Common myeloid progenitor, CD34-positive (primary cell): ENCODE measurements around the gene EEPD1.
A peak's percentile ranks its signal among the peaks of the same experiment; 100 is the strongest.

Experiments
- CTCF ChIA-PET: fragments of 350-600 bp; sonication (Branson Sonifier 250); formaldehyde crosslinking; loops from one replicate; lab custom pipeline; 2021; ENCODE audit warnings: antibody characterized with exemption; lab: Charles Lee
- POLR2A ChIA-PET: fragments of 350-600 bp; sonication (Branson Sonifier 250); formaldehyde crosslinking; loops from one replicate; lab custom pipeline; 2021; ENCODE audit warnings: antibody characterized with exemption; lab: Charles Lee
- DNase-seq, 3 donors: peaks; one replicate each; pipeline versions ENCODE4 v3.0.0 to v3.0.0-alpha.2; 2013
- H3K27ac ChIP-seq, 2 experiments: 1 replicate in 1 of 2; 2 replicates in 1 of 2; pipeline ENCODE4 v1.7.0; 2013; ENCODE audit warnings: inconsistent platforms in 2 of 2, low read length in 2 of 2, mild to moderate bottlenecking in 2 of 2, low read depth in 1 of 2, moderate library complexity in 1 of 2; ENCODE audit not compliant: severe bottlenecking in 2 of 2, insufficient read depth in 1 of 2, poor library complexity in 1 of 2
- H3K27me3 ChIP-seq, 5 experiments: replicated peaks in 2 of 5; 1 replicate in 3 of 5; 2 replicates in 2 of 5; pipeline versions ENCODE4 v1.6.1 to v1.7.0; 2013; ENCODE audit warnings: low read length in 4 of 5, mild to moderate bottlenecking in 2 of 5, moderate library complexity in 2 of 5, inconsistent platforms in 1 of 5; ENCODE audit not compliant: insufficient read depth in 5 of 5, control insufficient read depth in 4 of 5
- H3K36me3 ChIP-seq, 4 experiments: 1 replicate in 2 of 4; 2 replicates in 2 of 4; pipeline versions ENCODE4 v1.6.1 to v1.7.0; 2013; ENCODE audit warnings: low read length in 3 of 4, control low read depth in 1 of 4, mild to moderate bottlenecking in 1 of 4; ENCODE audit not compliant: control insufficient read depth in 4 of 4, insufficient read depth in 4 of 4
- H3K4me1 ChIP-seq, 4 experiments: 1 replicate in 3 of 4; 2 replicates in 1 of 4; pipeline versions ENCODE4 v1.6.1 to v1.7.1; 2013; ENCODE audit warnings: low read length in 3 of 4, mild to moderate bottlenecking in 3 of 4, control low read depth in 1 of 4, inconsistent platforms in 1 of 4, moderate library complexity in 1 of 4; ENCODE audit not compliant: control insufficient read depth in 4 of 4, insufficient read depth in 4 of 4; ENCODE audit errors: control extremely low read depth in 1 of 4
- H3K4me3 ChIP-seq, 7 experiments: 1 replicate in 4 of 7; 2 replicates in 3 of 7; pipeline versions ENCODE4 v1.5.1 to v1.7.0; 2013; ENCODE audit warnings: mild to moderate bottlenecking in 7 of 7, low read length in 6 of 7, moderate library complexity in 6 of 7, inconsistent platforms in 2 of 7, low read depth in 2 of 7, control low read depth in 1 of 7; ENCODE audit not compliant: insufficient read depth in 4 of 7, control insufficient read depth in 1 of 7; ENCODE audit errors: extremely low read depth in 1 of 7
- H3K9me3 ChIP-seq, 5 experiments: 1 replicate in 4 of 5; 2 replicates in 1 of 5; pipeline versions ENCODE4 v1.6.1 to v1.7.1; 2013; ENCODE audit warnings: low read length in 4 of 5, mild to moderate bottlenecking in 2 of 5, inconsistent platforms in 1 of 5, low read depth in 1 of 5, moderate library complexity in 1 of 5; ENCODE audit not compliant: control insufficient read depth in 4 of 5, insufficient read depth in 2 of 5; ENCODE audit errors: control extremely low read depth in 1 of 5
- WGBS: methylation state at CpG from one replicate; pipeline ENCODE4 v1.1.5; 2013; ENCODE audit not compliant: insufficient coverage; 5-methylcytosine and 5-hydroxymethylcytosine counted together

The EEPD1 gene

DNA sequence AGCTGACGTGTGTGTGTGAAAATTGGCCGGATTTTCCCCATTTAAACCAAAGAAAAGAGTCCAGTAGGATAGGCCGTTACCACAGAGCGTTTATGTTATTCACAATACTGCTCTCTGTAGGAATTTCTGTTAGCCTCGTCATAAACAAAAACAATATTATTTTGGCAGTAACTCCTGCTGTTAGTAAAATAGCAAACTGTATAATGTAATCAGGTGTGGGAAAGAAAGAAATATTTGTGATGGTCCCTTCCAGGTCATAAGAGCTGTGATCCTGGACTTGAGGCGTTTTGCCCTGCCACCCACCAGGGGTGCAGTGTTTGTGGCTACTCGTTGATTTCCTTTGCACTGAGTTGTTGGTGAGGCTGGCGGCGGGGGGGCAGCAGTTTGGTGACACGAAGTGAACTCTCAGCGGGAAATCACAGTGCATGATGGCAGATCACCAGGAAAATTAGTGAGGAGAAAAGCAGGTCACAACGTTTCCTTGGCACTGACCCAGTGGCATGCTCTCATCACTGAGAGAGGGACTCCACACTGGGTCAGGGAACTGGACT is 2.8 kb downstream of the EEPD1 start:
- CTCF ChIA-PET = interaction anchor here (1.0 to 2.2 kb wide), 8 partner anchors 17 to 171 kb away, joined by 3 to 6 read pairs (median 4); no protein-coding TSS in a partner anchor

GRCh38 chr7:36157527-36158320 is 4.7 kb downstream of the EEPD1 start:
- Histone ChIP-seq H3K27me3 (no peaks in the 10 kb centered on the region), H3K4me1 (peaks cover 9 to 55% (median 38%) of the 10 kb centered on the region in 4 experiments), H3K9me3 (no peaks in the 10 kb centered on the region), H3K27ac (no peak overlapping the region), H3K36me3 (peaks cover 0 to 28% (median 5%) of the 10 kb centered on the region in 4 experiments), H3K4me3 (peak overlapping the region in 1 of 7 experiments; percentile 19)
- 100% methylated on average over 5 of the region's 9 CpGs for WGBS
- DNase-seq = no peak
- POLR2A ChIA-PET = no interaction called here
- CTCF ChIA-PET = interaction anchor here (0.7 kb wide), 1 partner anchor 34 kb away, joined by 3 read pairs; no protein-coding TSS in a partner anchor

More for the DNA sequence above, 2.8 kb downstream of the EEPD1 start:
- Histone ChIP-seq H3K9me3 (no peaks in the 10 kb centered on the region), H3K4me1 (peaks cover 7 to 46% (median 35%) of the 10 kb centered on the region in 4 experiments), H3K27me3 (no peaks in the 10 kb centered on the region), H3K27ac (no peak overlapping the region), H3K36me3 (peaks cover 0 to 24% (median 3%) of the 10 kb centered on the region in 4 experiments), H3K4me3 (peak overlapping the region in 2 of 7 experiments; percentile 2 to 84)
- peak; percentile 25 to 64 (median 59) for DNase-seq
- WGBS = 29% methylated on average over 9 of the region's 12 CpGs
- POLR2A ChIA-PET = no interaction called here

GRCh38 chr7:36158321-36158605 is 5.2 kb downstream of the EEPD1 start:
- ChIA-PET CTCF (interaction anchor here (0.7 kb wide), 1 partner anchor 34 kb away, joined by 3 read pairs; no protein-coding TSS in a partner anchor), POLR2A (no interaction called here)
- Histone ChIP-seq H3K27me3 (no peaks in the 10 kb centered on the region), H3K9me3 (no peaks in the 10 kb centered on the region), H3K36me3 (peaks cover 0 to 28% (median 5%) of the 10 kb centered on the region in 4 experiments), H3K27ac (no peak overlapping the region), H3K4me3 (peak overlapping the region in 1 of 7 experiments; percentile 19), H3K4me1 (peaks cover 15 to 60% (median 43%) of the 10 kb centered on the region in 4 experiments)
- WGBS = 100% methylated on average over 1 of the region's 2 CpGs
- DNase-seq = no peak

GRCh38 chr7:36159618-36160017 is 6.6 kb downstream of the EEPD1 start:
- ChIA-PET POLR2A (no interaction called here), CTCF (no interaction called here)
- Histone ChIP-seq H3K27ac (no peak overlapping the region), H3K9me3 (no peaks in the 10 kb centered on the region), H3K27me3 (no peaks in the 10 kb centered on the region), H3K4me1 (peaks cover 18 to 61% (median 35%) of the 10 kb centered on the region in 4 experiments), H3K4me3 (no peak overlapping the region), H3K36me3 (peaks cover 0 to 25% (median 5%) of the 10 kb centered on the region in 4 experiments)
- 96% methylated on average over 3 of the region's 3 CpGs for WGBS
- DNase-seq = no peak

DNA sequence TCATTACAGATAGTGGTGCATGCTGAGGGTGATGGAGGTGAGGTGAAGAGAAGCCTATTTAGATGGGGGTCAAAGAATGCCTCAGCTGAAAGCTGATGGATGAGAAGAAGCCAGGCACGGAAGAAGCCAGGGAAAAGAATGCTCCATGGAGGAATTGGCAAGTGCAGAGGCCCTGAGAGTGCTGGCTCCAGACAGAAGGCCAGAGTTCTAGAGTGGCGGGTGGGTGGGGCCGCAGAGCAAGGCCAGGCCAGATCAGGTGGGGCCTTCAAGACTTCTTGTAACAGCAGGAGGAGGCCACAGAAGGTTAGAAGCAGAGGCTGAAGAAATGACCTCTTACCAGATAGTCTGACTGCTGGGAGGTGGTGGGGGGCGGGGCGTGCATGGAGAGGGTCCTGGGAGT is 7.3 kb downstream of the EEPD1 start:
- no peaks in the 10 kb centered on the region for H3K9me3 ChIP-seq
- CTCF ChIA-PET = interaction anchor here (1.1 to 2.0 kb wide), 2 partner anchors 104 to 132 kb away, joined by 3 to 4 read pairs; no protein-coding TSS in a partner anchor
- peaks cover 18 to 57% (median 31%) of the 10 kb centered on the region in 4 experiments for H3K4me1 ChIP-seq
- DNase-seq = no peak
- 100% methylated on average over 2 of the region's 5 CpGs for WGBS
- peaks cover 0 to 18% (median 5%) of the 10 kb centered on the region in 4 experiments for H3K36me3 ChIP-seq
- H3K27me3 ChIP-seq = no peaks in the 10 kb centered on the region
- no peak overlapping the region for H3K27ac ChIP-seq
- H3K4me3 ChIP-seq = no peak overlapping the region
- POLR2A ChIA-PET = no interaction called here

GRCh38 chr7:36161996-36162395 is 8.9 kb downstream of the EEPD1 start:
- Histone ChIP-seq H3K9me3 (no peaks in the 10 kb centered on the region), H3K27ac (no peak overlapping the region), H3K36me3 (peaks cover 0 to 18% (median 5%) of the 10 kb centered on the region in 4 experiments), H3K4me3 (no peak overlapping the region), H3K4me1 (peaks cover 11 to 45% (median 18%) of the 10 kb centered on the region in 4 experiments), H3K27me3 (no peaks in the 10 kb centered on the region)
- WGBS = no CpG with 5 or more reads among the region's 1 CpG
- DNase-seq = no peak
- POLR2A ChIA-PET = no interaction called here
- CTCF ChIA-PET = interaction anchor here (1.5 to 2.0 kb wide), 2 partner anchors 14 to 102 kb away, joined by 4 read pairs; no protein-coding TSS in a partner anchor
